IMR-90 (cell line): ENCODE data around the gene ERMAP. TPM values are rescaled to one million over a fixed set of nuclear protein-coding genes. Genes with fewer than 3 reads are reported as not detected.

ENCODE experiments used
- ATAC-seq: fragments of 200-7000 bp; cut with Tn5 transposase; 2 replicates; pipeline ENCODE4 v1.9.1; 2020; ENCODE audit warnings: low read depth, mild to moderate bottlenecking, moderate library complexity
- BruUV-seq: library from RNA; stranded (reverse); fragments of 400-500 nt; replicated peaks from 2 replicates; lab custom pipeline; 2021; lab: Mats Ljungman, UMichigan
- CTCF ChIA-PET: fragments of 300-600 bp; formaldehyde crosslinking; extraction: SDS; loops from one replicate; lab custom pipeline; 2021; ENCODE audit warnings: antibody characterized with exemption; lab: Yijun Ruan, JAX
- POLR2A ChIA-PET: fragments of 300-600 bp; sonication (Branson Sonifier 250); formaldehyde crosslinking; loops from one replicate; lab custom pipeline; 2022; ENCODE audit warnings: antibody characterized with exemption; ENCODE audit not compliant: unreplicated experiment; lab: Charles Lee
- DNase-seq: peaks from one replicate; pipeline ENCODE4 v3.0.0; 2013
- H2AFZ ChIP-seq: replicated peaks from 2 replicates; pipeline ENCODE3; 2013; ENCODE audit warnings: low read length, mild to moderate bottlenecking; ENCODE audit not compliant: poor library complexity
- H2AK5ac ChIP-seq: 2 replicates; pipeline ENCODE4 v1.6.1; 2013; ENCODE audit warnings: low read depth, low read length, inconsistent platforms
- H2AK9ac ChIP-seq: replicated peaks from 2 replicates; pipeline ENCODE3; 2013; ENCODE audit warnings: mild to moderate bottlenecking, low read depth, low read length, moderate library complexity; ENCODE audit not compliant: poor library complexity
- H2BK120ac ChIP-seq: 2 replicates; pipeline ENCODE4 v1.6.1; 2013; ENCODE audit warnings: low read depth, low read length, inconsistent platforms
- H2BK15ac ChIP-seq: 3 replicates; pipeline ENCODE4 v1.6.1; 2013; ENCODE audit warnings: low read depth, low read length, inconsistent platforms
- H2BK20ac ChIP-seq: 2 replicates; pipeline ENCODE4 v1.6.1; 2013; ENCODE audit warnings: low read depth, mild to moderate bottlenecking, inconsistent platforms, low read length, moderate library complexity
- H2BK5ac ChIP-seq: 2 replicates; pipeline ENCODE4 v1.6.1; 2013; ENCODE audit warnings: mild to moderate bottlenecking, low read depth, low read length, inconsistent platforms; ENCODE audit not compliant: poor library complexity, severe bottlenecking
- H3K14ac ChIP-seq: replicated peaks from 2 replicates; pipeline ENCODE4 v1.6.1; 2013; ENCODE audit warnings: low read depth, low read length, inconsistent platforms
- H3K18ac ChIP-seq: 2 replicates; pipeline ENCODE4 v1.6.1; 2013; ENCODE audit warnings: low read depth, low read length, control low read depth
- H3K23ac ChIP-seq: 2 replicates; pipeline ENCODE4 v1.6.1; 2013; ENCODE audit warnings: low read depth, low read length, inconsistent platforms
- H3K27ac ChIP-seq: 2 replicates; pipeline ENCODE4 v1.5.1; 2013; ENCODE audit warnings: mild to moderate bottlenecking, control low read depth, low read length; ENCODE audit not compliant: insufficient read depth
- H3K27me3 ChIP-seq: 2 replicates; pipeline ENCODE4 v1.6.1; 2013; ENCODE audit warnings: low read length; ENCODE audit not compliant: control insufficient read depth, insufficient read depth
- H3K36me3 ChIP-seq: 2 replicates; pipeline ENCODE4 v1.6.1; 2013; ENCODE audit warnings: low read length, mixed read lengths; ENCODE audit not compliant: control insufficient read depth, insufficient read depth
- H3K4ac ChIP-seq: 2 replicates; pipeline ENCODE4 v1.6.1; 2013; ENCODE audit warnings: low read depth, low read length, inconsistent platforms
- H3K4me1 ChIP-seq: 2 replicates; pipeline ENCODE4 v1.6.1; 2013; ENCODE audit warnings: low read length, mixed read lengths; ENCODE audit not compliant: control insufficient read depth, insufficient read depth
- H3K4me2 ChIP-seq: 2 replicates; pipeline ENCODE4 v1.6.1; 2013; ENCODE audit warnings: low read depth, mild to moderate bottlenecking, control low read depth, low read length, moderate library complexity
- H3K4me3 ChIP-seq: 2 replicates; pipeline ENCODE4 v1.5.1; 2013; ENCODE audit warnings: low read depth, mild to moderate bottlenecking, control low read depth, low read length, moderate library complexity; ENCODE audit not compliant: insufficient read depth
- H3K56ac ChIP-seq: 2 replicates; pipeline ENCODE4 v1.6.1; 2013; ENCODE audit warnings: low read length, inconsistent platforms; ENCODE audit not compliant: insufficient read depth; ENCODE audit errors: extremely low read depth
- H3K79me1 ChIP-seq, 2 experiments: 2 replicates each; pipeline ENCODE4 v1.6.1; 2013; ENCODE audit warnings: low read length in 2 of 2, inconsistent platforms in 1 of 2, low read depth in 1 of 2
- H3K9ac ChIP-seq: 2 replicates; pipeline ENCODE4 v1.6.1; 2013; ENCODE audit warnings: low read depth, low read length, control low read depth
- H3K9me1 ChIP-seq: 2 replicates; pipeline ENCODE4 v1.6.1; 2013; ENCODE audit warnings: low read length, inconsistent platforms; ENCODE audit not compliant: insufficient read depth
- H3K9me3 ChIP-seq: 2 replicates; pipeline ENCODE4 v1.6.1; 2013; ENCODE audit warnings: low read length; ENCODE audit not compliant: control insufficient read depth, insufficient read depth
- H4K20me1 ChIP-seq: 2 replicates; pipeline ENCODE4 v1.6.1; 2013; ENCODE audit warnings: low read length, inconsistent platforms; ENCODE audit not compliant: insufficient read depth
- H4K5ac ChIP-seq: 2 replicates; pipeline ENCODE4 v1.6.1; 2013; ENCODE audit warnings: mild to moderate bottlenecking, low read depth, low read length, control low read depth
- H4K8ac ChIP-seq, 2 experiments: 2 replicates each; pipeline ENCODE4 v1.6.1; 2013; ENCODE audit warnings: low read depth in 2 of 2, low read length in 2 of 2, control low read depth in 1 of 2, inconsistent platforms in 1 of 2
- H4K91ac ChIP-seq: 2 replicates; pipeline ENCODE4 v1.6.1; 2013; ENCODE audit warnings: low read depth, low read length, inconsistent platforms; ENCODE audit not compliant: insufficient read depth
- MAZ ChIP-seq: IDR thresholded peaks from 2 replicates; pipeline ENCODE4 v1.6.1; 2012; ENCODE audit warnings: low read depth, mild to moderate bottlenecking, low read length, improper control_type of control experiment, moderate library complexity, borderline replicate concordance
- WGBS, 2 experiments: methylation state at CpG; one replicate each; pipeline versions ENCODE4 v1.1.5 to v1.1.7; 2013; ENCODE audit warnings: missing lambda C conversion rate in 2 of 2; ENCODE audit not compliant: insufficient read length in 1 of 2; ENCODE audit errors: extremely low coverage in 2 of 2; 5-methylcytosine and 5-hydroxymethylcytosine counted together
- dilution Hi-C: fragments of 300-500 bp; cut with HindIII; formaldehyde crosslinking; loops from one replicate; pipeline ENCODE4 v1.14.3; 2018; ENCODE audit warnings: low sequenced_read_pairs; ENCODE audit not compliant: unreplicated experiment
- in situ Hi-C: fragments of 300-500 bp; cut with MboI; formaldehyde crosslinking; loops from 3 replicates; pipeline ENCODE4 v1.14.3; 2019; ENCODE audit warnings: low sequenced_read_pairs, inconsistent platforms, mixed read lengths
- intact Hi-C: fragments of 100-400 bp; cut with micrococcal nuclease; formaldehyde crosslinking; loops from 2 replicates; pipeline ENCODE4 v1.10.0; 2022
- polyA plus RNA-seq, 3 experiments: library from polyadenylated mRNA; depleted of rRNA; stranded (reverse); fragments of >200 nt; gene quantifications; 2 replicates each; pipeline ENCODE4 v1.2.3, GENCODE V29; 2012; ENCODE audit warnings: low replicate concordance in 1 of 3
- total RNA-seq: library from RNA; depleted of rRNA; stranded (reverse); fragments of >200 nt; gene quantifications from 2 replicates; pipeline ENCODE4 v1.2.3, GENCODE V29; 2012

The ERMAP gene
- total and polyA plus RNA-seq, 2 of the 4 experiments (the other 2 are of a cell fraction): 5.0 to 7.2 TPM

DNA sequence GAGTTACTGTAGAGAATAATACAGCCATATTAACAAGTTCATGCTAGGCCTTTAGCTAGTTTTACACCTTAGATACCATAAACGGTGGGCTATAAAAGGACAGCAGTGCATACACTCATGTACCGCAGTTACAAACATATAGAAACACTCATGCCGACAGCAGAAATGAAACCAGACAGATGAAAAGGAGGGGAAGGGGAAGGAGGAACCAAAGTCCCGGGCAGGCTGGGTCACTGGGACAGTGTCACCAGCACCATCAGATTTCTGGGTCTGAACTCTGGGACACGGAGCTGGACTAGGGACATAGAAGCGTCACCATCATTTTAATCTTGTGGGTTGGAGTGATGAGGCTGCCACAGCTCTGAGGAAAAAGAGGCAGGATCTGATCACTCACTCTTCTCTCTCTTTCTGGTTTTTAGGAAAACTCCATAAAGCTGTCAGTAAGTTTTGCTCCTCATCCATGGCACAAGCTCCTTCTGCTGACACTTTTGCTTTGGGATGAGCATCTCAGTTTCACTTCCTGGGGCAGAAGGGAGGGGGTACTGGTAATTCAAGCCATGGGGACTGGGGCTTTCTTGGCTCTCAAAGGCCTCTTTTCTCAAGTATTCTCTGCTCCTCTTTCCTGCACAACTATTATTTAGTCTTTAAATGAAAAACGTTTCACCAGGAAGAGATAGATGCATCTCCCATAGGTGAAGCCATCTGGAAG is 21.7 kb downstream of the ERMAP start:
- no peaks in the 10 kb centered on the region for H3K79me1 ChIP-seq
- H2BK120ac ChIP-seq: no peak overlapping the region
- H3K9me1 ChIP-seq: peaks cover 6% of the 10 kb centered on the region; the same call in 1 of the 2 replicates
- no peak overlapping the region for H3K9ac ChIP-seq
- BruUV-seq: no TSS peak
- no peak overlapping the region for H2AK9ac ChIP-seq
- no peak overlapping the region for H3K18ac ChIP-seq
- CTCF ChIA-PET: no interaction called here
- H3K23ac ChIP-seq: no peak overlapping the region
- no peak overlapping the region for H2AK5ac ChIP-seq
- peaks cover 12% of the 10 kb centered on the region for H3K36me3 ChIP-seq
- no CpG with 5 or more reads among the region's 7 CpGs for WGBS, 2 experiments
- no peak overlapping the region for H2BK5ac ChIP-seq
- no peak overlapping the region for H2BK15ac ChIP-seq
- no peak overlapping the region for H3K4me2 ChIP-seq
- no peak overlapping the region for H3K27ac ChIP-seq
- H2AFZ ChIP-seq: no peak overlapping the region
- no peaks in the 10 kb centered on the region for H3K27me3 ChIP-seq
- H3K9me3 ChIP-seq: no peaks in the 10 kb centered on the region
- ATAC-seq (no peak), DNase-seq (no peak)
- no peaks in the 10 kb centered on the region for H3K4me1 ChIP-seq
- POLR2A ChIA-PET: no interaction called here
- H4K5ac ChIP-seq: no peak overlapping the region
- dilution Hi-C loops (no loop called here), in situ Hi-C loops (no loop called here), intact Hi-C loops (no loop called here)
- no peak overlapping the region for H3K14ac ChIP-seq
- TF ChIP-seq MAZ: no peak
- H3K56ac ChIP-seq: no peak overlapping the region
- H3K4ac ChIP-seq: no peak overlapping the region
- H2BK20ac ChIP-seq: no peak overlapping the region
- H4K20me1 ChIP-seq: no peaks in the 10 kb centered on the region
- H4K8ac ChIP-seq: no peak overlapping the region
- no peak overlapping the region for H3K4me3 ChIP-seq
- no peak overlapping the region for H4K91ac ChIP-seq
